ENCODE measurements around the gene FJX1. TPM values are rescaled to one million over a fixed set of nuclear protein-coding genes. Genes with fewer than 3 reads are reported as not detected.

FJX1 gene, protein sequence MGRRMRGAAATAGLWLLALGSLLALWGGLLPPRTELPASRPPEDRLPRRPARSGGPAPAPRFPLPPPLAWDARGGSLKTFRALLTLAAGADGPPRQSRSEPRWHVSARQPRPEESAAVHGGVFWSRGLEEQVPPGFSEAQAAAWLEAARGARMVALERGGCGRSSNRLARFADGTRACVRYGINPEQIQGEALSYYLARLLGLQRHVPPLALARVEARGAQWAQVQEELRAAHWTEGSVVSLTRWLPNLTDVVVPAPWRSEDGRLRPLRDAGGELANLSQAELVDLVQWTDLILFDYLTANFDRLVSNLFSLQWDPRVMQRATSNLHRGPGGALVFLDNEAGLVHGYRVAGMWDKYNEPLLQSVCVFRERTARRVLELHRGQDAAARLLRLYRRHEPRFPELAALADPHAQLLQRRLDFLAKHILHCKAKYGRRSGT
- 31.8 to 42.4 TPM (median 40.0 TPM) in 5 replicates for total RNA-seq (2022; extraction: Qiagen RNA extraction)

DNA sequence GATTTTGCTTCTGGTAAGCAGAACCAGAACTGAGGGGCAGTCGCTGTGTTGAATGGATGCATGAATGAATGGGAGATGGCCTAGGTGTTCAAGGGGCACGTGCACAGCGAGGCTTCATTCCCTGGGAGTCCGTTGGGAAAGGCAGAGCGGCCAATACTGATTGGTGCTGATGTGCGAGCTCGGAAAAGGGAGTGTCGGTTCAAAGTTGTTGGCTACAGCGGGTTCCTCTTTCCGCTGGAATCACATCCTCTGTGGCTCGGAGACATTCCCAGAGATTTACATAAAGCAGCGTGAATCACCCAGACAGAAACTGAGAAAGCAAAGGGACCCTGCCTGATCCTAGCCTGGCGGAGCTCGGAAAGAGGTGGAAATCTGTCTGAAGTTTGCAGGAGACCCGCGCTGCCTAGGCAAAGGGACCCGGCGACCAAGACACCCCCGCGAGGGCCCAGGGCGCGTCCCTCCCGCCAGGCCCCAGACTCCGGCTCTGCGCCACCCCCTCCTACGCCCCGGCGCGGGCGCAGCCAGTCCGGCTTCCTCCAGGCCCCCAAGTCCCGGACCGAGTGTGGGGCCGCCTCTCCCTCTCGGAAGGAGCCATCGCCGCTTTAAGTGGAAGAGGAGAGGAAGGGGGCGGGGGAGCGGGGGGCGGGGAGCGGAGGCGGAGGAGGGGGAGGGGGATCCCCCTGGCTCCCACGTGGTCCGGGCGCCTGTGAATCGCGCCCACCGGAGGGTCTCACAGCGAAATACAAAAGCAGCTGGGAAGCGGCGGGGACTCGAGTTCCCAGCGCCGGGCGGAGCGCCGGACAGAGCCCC is at the start of gene FJX1:
FJX1 (plus strand) TSS at position 774 of the 810 bp plus-strand sequence. CDS start 177 bp downstream, outside the sequence.

DNA sequence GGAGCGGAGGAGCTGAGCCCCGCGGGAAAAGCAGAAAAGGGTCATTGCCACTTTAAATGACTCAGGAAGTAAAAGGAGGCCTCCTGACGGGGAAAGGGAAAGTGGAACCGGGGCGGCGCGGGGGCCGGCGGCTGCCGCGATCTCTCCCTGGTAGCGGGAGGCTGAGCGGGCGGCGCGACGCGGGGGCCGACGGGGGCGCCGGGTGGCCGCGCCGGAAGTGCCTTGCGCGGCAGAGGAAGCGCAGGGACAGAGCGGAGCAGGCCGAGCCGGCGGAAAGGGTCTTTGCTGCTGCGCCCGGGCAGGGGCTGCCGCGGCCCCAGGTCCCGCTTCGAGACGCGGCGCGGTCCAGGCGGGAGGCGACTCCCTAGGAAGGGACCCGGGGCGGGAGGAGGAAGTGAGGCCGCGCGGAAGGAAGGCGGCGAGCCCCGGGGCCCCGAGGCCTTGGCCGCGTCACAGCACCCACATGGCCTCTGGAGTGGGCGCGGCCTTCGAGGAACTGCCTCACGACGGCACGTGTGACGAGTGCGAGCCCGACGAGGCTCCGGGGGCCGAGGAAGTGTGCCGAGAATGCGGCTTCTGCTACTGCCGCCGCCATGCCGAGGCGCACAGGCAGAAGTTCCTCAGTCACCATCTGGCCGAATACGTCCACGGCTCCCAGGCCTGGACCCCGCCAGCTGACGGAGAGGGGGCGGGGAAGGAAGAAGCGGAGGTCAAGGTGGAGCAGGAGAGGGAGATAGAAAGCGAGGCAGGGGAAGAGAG is 44.6 kb downstream of the FJX1 start, which contains the start of gene TRIM44:
TRIM44 (plus strand) TSS at position 127 of the 759 bp plus-strand sequence; CDS start at position 464, 337 bp downstream.

Other genes starting within 250 kb of the FJX1 start
- gene SLC1A2, start 198.9 kb upstream of the FJX1 start, total RNA-seq (2022; extraction: Qiagen RNA extraction): 0.08 to 0.15 TPM (median 0.12 TPM) in 5 replicates
- gene PAMR1, start 92.8 kb upstream of the FJX1 start, total RNA-seq (2022; extraction: Qiagen RNA extraction): 0.02 to 0.03 TPM in 2 of 5 replicates, not detected in the others
- gene TRIM44, start 44.3 kb downstream of the FJX1 start, total RNA-seq (2022; extraction: Qiagen RNA extraction): 14.3 to 29.3 TPM (median 26.5 TPM) in 5 replicates

All from A549 treated with dexamethasone at 1 μM for 4 hours (cell line).